Measurements from ENCODE around the gene UBE2V1. TPM values are rescaled to one million over a fixed set of nuclear protein-coding genes. Genes with fewer than 3 reads are reported as not detected.

The UBE2V1 gene
- total and polyA plus RNA-seq, 2 of the 13 experiments (the other 11 are each of a cell fraction or from before 2014, with no cell fraction given): 81.3 to 132 TPM

DNA sequence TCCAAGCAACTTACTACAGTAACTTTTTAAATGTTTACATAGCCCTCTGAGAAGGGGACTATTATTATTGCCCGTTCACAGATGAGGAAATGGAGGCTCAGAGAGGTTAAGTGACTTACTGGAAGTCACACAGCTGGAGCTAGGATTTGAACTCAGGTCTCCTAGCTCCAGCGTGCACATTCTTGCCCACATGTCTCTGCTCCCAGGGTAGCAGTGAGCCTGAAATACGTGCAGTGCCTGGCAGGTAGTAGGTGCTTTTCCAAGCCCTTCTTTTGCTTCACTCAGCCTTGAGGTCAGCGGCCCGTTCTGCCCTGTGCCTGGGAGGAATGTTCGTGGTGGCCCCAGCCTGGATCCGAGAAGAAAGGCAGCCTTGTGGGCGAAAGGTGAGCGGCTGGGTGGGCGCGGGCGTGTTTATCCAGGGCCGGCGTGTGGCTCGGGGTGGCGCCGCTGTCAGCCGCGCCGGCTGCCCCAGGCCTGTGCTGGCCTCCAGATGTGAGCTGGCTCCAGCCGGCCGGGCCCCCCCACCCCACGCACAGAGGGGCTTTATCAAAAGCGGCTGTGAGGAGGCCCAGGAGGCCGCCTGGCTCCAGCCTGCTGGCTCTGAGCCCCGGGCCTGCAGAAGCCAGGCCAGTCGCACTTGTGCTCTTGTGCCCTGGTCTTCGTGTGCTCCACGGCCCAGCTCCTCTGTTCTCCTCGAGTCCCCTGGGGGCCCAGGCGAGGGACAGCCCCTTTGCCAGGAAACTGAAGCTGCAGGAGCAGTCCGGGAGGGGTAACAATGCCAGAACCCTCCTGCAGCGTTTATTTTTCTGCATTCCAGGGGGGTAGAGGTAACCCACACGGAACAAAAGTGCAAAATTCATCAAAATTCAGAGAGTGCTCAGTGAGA is 58.1 kb downstream of the UBE2V1 start (continued):
- TF ChIP-seq SRSF4 (IDR thresholded peaks at IDR 0.05; ENCODE audit: low read depth, low read length, poor library complexity, severe bottlenecking) (no peak), RCOR2 (CRISPR knock-in tag; IDR thresholded peaks at IDR 0.05) (peak; percentile 96), PCBP1 (IDR thresholded peaks at IDR 0.05; ENCODE audit: borderline replicate concordance, low read depth, low read length) (no peak), TEAD3 (CRISPR knock-in tag; optimal IDR thresholded peaks at IDR 0.05; ENCODE audit: borderline replicate concordance) (peak; percentile 4), TARDBP (CRISPR knock-in tag; IDR thresholded peaks at IDR 0.05) (no peak), KDM2A (CRISPR knock-in tag; IDR thresholded peaks at IDR 0.05; ENCODE audit: borderline replicate concordance, low read depth) (peak; percentile 55), MTA1 (CRISPR knock-in tag; IDR thresholded peaks at IDR 0.05; ENCODE audit: borderline replicate concordance) (peak; percentile 52; the same call in 1 of the 2 replicates), CHCHD3 (CRISPR knock-in tag; IDR thresholded peaks at IDR 0.05) (0 out of 2 replicates have a peak, but pooled peaks have one; percentile 48), ZKSCAN8 (CRISPR knock-in tag; IDR thresholded peaks at IDR 0.05; ENCODE audit: borderline replicate concordance) (no peak), NFKB2 (CRISPR knock-in tag; IDR thresholded peaks at IDR 0.05; ENCODE audit: borderline replicate concordance) (no peak), ZNF775 (CRISPR knock-in tag; IDR thresholded peaks at IDR 0.05; ENCODE audit: borderline replicate concordance) (no peak), GPN1 (CRISPR knock-in tag; IDR thresholded peaks at IDR 0.05; ENCODE audit: borderline replicate concordance) (no peak)
- TF ChIP-seq, protein P1, sequence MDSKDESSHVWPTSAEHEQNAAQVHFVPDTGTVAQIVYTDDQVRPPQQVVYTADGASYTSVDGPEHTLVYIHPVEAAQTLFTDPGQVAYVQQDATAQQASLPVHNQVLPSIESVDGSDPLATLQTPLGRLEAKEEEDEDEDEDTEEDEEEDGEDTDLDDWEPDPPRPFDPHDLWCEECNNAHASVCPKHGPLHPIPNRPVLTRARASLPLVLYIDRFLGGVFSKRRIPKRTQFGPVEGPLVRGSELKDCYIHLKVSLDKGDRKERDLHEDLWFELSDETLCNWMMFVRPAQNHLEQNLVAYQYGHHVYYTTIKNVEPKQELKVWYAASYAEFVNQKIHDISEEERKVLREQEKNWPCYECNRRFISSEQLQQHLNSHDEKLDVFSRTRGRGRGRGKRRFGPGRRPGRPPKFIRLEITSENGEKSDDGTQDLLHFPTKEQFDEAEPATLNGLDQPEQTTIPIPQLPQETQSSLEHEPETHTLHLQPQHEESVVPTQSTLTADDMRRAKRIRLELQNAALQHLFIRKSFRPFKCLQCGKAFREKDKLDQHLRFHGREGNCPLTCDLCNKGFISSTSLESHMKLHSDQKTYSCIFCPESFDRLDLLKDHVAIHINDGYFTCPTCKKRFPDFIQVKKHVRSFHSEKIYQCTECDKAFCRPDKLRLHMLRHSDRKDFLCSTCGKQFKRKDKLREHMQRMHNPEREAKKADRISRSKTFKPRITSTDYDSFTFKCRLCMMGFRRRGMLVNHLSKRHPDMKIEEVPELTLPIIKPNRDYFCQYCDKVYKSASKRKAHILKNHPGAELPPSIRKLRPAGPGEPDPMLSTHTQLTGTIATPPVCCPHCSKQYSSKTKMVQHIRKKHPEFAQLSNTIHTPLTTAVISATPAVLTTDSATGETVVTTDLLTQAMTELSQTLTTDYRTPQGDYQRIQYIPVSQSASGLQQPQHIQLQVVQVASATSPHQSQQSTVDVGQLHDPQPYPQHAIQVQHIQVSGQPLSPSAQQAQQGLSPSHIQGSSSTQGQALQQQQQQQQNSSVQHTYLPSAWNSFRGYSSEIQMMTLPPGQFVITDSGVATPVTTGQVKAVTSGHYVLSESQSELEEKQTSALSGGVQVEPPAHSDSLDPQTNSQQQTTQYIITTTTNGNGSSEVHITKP (CRISPR knock-in tag; IDR thresholded peaks at IDR 0.05; ENCODE audit: low read depth): no peak
- TF ChIP-seq, protein P2, sequence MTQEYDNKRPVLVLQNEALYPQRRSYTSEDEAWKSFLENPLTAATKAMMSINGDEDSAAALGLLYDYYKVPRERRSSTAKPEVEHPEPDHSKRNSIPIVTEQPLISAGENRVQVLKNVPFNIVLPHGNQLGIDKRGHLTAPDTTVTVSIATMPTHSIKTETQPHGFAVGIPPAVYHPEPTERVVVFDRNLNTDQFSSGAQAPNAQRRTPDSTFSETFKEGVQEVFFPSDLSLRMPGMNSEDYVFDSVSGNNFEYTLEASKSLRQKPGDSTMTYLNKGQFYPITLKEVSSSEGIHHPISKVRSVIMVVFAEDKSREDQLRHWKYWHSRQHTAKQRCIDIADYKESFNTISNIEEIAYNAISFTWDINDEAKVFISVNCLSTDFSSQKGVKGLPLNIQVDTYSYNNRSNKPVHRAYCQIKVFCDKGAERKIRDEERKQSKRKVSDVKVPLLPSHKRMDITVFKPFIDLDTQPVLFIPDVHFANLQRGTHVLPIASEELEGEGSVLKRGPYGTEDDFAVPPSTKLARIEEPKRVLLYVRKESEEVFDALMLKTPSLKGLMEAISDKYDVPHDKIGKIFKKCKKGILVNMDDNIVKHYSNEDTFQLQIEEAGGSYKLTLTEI (CRISPR knock-in tag; conservative IDR thresholded peaks at IDR 0.05): no peak
- TF ChIP-seq, protein P3, sequence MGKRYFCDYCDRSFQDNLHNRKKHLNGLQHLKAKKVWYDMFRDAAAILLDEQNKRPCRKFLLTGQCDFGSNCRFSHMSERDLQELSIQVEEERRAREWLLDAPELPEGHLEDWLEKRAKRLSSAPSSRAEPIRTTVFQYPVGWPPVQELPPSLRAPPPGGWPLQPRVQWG (CRISPR knock-in tag; IDR thresholded peaks at IDR 0.05; ENCODE audit: borderline replicate concordance, low read depth): no peak
- TF ChIP-seq, protein P4, sequence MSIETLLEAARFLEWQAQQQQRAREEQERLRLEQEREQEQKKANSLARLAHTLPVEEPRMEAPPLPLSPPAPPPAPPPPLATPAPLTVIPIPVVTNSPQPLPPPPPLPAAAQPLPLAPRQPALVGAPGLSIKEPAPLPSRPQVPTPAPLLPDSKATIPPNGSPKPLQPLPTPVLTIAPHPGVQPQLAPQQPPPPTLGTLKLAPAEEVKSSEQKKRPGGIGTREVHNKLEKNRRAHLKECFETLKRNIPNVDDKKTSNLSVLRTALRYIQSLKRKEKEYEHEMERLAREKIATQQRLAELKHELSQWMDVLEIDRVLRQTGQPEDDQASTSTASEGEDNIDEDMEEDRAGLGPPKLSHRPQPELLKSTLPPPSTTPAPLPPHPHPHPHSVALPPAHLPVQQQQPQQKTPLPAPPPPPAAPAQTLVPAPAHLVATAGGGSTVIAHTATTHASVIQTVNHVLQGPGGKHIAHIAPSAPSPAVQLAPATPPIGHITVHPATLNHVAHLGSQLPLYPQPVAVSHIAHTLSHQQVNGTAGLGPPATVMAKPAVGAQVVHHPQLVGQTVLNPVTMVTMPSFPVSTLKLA (IDR thresholded peaks at IDR 0.05): no peak
- TF ChIP-seq, protein P5, sequence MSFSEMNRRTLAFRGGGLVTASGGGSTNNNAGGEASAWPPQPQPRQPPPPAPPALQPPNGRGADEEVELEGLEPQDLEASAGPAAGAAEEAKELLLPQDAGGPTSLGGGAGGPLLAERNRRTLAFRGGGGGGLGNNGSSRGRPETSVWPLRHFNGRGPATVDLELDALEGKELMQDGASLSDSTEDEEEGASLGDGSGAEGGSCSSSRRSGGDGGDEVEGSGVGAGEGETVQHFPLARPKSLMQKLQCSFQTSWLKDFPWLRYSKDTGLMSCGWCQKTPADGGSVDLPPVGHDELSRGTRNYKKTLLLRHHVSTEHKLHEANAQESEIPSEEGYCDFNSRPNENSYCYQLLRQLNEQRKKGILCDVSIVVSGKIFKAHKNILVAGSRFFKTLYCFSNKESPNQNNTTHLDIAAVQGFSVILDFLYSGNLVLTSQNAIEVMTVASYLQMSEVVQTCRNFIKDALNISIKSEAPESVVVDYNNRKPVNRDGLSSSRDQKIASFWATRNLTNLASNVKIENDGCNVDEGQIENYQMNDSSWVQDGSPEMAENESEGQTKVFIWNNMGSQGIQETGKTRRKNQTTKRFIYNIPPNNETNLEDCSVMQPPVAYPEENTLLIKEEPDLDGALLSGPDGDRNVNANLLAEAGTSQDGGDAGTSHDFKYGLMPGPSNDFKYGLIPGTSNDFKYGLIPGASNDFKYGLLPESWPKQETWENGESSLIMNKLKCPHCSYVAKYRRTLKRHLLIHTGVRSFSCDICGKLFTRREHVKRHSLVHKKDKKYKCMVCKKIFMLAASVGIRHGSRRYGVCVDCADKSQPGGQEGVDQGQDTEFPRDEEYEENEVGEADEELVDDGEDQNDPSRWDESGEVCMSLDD (CRISPR knock-in tag; IDR thresholded peaks at IDR 0.05; ENCODE audit: borderline replicate concordance): peak; percentile 43; the same call in 1 of the 2 replicates
